CD4-positive, alpha-beta T cell treated with Interleukin-6 at 100 ng/mL for 8 hours (primary cell): ENCODE measurements around the gene MEGF10.
"Not testable (repeated sequence)": the region's sequence is repeated elsewhere in the genome, so short reads cannot be mapped to it uniquely, and the experiment has no call there.

Experiments used
- DNase-seq: peaks from one replicate; pipeline ENCODE4 v3.0.0-alpha.2; 2020; ENCODE audit warnings: mixed read lengths, low spot score

Gene MEGF10

GRCh38 chr5:127298036-127298429 is 7.4 kb downstream of the MEGF10 start:
- DNase-seq: no peak

- DNase-seq: no peak
Observed at GRCh38 chr5:127298656-127299055, 8.1 kb downstream of the MEGF10 start.

DNA sequence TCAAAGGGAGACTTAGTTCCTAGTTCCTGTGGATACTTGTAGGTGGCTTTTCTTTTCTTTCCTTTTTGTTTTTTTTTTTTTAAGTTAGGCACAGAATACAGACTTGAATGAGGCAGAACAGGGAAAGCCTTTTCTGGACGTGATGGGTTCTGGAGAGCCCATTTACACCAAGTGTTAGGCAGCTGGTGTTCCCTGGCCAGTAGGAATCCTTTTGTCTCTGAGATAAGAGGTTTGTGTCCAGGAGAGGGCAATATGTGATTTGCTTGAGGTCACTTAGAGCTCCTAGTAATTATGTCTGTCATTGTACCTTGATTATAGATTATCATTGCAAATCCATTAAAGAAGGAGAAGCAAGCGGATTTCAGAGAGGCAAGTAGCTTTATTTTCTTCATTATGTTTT is 9.1 kb downstream of the MEGF10 start:
- DNase-seq: no peak

- no peak for DNase-seq
Observed at GRCh38 chr5:127302509-127302908, 11.9 kb downstream of the MEGF10 start.

GRCh38 chr5:127303404-127303803 is 12.8 kb downstream of the MEGF10 start:
- DNase-seq: no peak

- no peak for DNase-seq
Observed at GRCh38 chr5:127305493-127305892, 14.9 kb downstream of the MEGF10 start.

DNA sequence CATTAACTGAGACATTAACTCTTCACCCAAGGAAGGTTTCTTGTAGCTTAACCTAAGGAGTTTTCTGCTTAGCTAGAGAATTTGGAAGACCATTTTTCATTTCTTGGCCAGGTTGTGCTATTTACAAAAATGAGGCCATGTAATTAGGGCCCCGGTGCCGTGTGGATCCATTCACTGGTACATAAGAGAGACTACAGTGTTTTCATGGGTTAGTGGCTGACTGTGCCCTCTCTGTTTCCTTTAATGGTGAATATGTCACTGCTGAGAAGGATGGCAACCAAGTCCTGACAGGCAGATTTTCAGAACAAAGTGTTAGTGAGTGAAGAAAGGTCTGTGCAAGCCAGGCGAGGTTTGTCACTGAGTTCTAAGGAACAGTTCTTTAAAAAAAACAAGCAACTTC is 15.4 kb downstream of the MEGF10 start:
- DNase-seq: no peak

GRCh38 chr5:127306647-127307046 is 16.1 kb downstream of the MEGF10 start:
- no peak for DNase-seq

DNA sequence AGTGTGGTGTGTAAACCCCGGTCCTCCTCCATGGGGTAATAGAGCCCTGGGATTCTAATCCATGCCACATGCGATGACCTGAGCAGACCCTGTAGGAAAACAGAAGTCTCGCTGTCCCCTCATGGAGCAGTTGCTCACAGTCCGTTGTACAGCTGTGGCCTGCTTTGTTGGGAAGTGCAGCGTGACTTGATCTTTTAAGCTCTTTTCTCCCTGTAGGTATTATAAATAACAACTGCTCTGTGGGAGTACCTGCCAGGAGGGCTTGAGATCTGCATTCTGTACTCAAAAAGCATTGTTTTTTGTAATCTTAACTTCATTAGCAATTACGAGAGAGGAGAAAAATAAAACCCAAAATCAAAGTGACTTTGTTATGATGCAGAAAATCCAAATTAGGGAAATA is 17.3 kb downstream of the MEGF10 start:
- DNase-seq: no peak

DNA sequence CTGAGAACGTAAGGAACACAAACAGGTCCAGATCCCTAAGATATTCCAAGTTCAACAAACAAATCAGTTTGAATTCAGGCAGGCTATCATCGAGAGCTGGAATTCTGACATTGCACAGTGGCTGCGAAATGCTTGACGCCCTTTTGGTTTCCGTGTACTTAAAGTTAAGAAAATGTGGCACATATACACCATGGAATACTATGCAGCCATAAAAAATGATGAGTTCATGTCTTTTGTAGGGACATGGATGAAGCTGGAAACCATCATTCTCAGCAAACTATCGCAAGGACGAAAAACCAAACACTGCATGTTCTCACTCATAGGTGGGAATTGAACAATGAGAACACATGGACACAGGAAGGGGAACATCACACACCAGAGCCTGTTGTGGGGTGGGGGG is 17.7 kb downstream of the MEGF10 start:
- not testable (repeated sequence) for DNase-seq

DNA sequence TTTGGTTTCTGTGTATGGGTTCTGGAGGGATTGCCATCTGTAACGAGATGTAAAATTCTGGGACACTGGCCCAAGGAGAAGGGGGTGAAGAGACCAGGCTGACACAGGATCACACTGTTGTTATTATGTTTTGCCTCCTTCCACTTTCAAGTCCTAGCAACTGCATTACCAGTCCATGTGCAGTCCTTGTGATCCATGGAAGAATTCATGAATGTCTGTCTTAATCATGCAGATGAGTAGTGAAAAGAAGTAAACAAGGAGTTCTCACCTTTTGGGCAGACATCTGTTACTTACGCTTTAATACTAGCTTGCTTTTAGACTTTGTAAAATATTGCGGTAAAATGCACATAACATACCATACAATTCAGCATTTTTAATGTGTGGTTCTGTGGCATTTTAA is 18.3 kb downstream of the MEGF10 start:
- DNase-seq: no peak

- no peak for DNase-seq
Observed at GRCh38 chr5:127311349-127311748, 20.8 kb downstream of the MEGF10 start.

DNA sequence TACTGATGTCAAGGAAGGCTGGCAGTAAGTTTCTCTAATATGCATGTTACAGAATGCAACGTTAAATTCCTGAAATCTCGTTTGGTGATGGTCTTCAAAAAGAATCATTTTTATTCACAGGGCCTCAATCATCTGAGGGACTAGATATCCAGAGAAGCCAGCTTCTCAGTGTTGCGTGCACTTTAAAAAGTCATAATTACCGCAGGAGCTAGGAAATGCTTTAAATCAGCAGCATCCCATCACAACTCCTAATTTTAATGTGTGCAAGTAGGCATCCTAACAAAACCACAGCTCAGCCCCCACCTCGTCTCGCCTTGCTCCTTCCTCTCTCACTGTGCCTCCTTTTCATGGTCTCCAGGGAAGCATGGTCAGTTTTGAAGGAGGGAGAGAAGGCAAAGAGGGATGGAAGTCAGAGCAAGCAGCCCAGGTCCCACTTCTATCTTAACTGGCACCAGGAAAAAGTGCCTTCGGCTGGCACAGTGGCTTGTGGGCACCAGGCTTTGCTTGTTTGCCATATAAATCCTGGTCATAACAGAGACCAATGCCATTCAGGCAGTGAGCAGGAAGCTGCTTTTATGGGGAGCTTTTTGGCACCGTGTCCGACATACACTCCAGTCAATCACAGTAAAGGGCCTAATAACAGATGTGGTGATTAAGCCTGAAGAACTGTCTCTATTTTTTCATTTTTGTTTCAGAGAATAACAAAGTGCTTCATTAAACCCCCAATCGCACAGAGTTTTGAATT is 21.4 kb downstream of the MEGF10 start:
- DNase-seq: no peak

DNA sequence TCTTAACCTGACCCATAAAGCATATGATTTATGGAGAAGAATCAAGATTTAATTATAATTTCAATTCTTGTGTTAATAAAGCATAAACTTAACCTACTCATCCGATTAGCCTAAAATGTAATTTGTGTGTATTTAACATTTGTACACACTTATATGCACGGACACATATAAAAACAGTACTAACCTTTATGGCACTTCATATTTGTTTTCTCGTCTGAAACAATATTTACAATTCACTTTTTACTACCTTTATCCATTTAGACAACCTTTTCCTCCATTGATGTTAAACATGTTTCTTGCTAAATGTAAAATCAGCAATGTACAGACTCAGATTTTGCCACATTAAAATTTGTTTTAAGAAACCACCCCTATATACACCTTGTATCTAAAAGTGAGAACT is 22.8 kb downstream of the MEGF10 start:
- no peak for DNase-seq

DNA sequence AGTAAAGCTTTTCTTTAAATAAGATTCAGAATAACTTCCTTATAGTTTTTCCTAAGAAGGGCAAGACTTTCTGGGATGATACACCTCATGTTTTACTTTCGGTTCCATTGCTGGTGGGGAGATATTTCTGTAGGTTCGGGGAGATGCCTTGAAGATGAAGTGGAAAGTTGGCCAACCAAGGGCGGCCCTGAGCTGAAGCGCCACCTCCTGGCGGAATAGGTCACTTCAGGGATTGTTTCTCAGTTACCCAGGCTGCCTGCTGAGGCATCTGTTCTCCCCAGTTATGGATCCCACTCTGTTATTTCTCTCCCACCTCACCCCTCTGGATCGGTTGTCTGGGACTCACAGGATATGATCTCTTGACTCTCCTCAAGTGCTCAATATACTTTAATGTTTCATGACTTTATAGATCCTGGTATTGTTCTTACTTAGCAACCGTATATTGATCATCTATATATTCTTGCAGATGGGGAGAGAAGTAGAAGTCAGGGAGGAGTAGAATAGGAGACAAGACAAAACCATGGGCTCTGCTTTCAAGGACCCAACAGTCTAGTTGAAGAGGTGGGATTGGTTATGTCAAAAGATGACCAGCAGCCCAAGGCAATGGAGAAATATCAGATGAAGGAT is 23.4 kb downstream of the MEGF10 start:
- DNase-seq: peak; percentile 50

DNA sequence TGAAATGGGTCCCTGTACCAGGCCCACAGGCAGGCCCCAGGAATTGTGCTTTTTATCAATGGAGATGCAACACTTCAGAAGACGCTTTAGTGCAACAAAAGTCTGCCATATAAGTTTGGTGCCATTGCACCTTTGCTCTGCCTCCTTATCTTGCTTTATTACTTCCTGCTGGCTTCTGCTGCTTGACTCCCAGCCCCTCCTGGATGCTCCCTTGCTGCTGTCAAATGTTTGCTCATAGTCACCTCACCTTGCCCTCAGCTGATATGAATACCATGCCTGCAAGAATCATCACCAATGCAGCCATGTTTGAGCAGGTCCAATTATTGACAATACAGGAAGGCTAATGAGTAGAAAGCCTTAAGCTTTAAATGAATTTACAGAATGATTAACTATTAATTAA is 25.4 kb downstream of the MEGF10 start:
- DNase-seq: no peak

- not testable (repeated sequence) for DNase-seq
Observed at GRCh38 chr5:127317385-127317784, 26.8 kb downstream of the MEGF10 start.

DNA sequence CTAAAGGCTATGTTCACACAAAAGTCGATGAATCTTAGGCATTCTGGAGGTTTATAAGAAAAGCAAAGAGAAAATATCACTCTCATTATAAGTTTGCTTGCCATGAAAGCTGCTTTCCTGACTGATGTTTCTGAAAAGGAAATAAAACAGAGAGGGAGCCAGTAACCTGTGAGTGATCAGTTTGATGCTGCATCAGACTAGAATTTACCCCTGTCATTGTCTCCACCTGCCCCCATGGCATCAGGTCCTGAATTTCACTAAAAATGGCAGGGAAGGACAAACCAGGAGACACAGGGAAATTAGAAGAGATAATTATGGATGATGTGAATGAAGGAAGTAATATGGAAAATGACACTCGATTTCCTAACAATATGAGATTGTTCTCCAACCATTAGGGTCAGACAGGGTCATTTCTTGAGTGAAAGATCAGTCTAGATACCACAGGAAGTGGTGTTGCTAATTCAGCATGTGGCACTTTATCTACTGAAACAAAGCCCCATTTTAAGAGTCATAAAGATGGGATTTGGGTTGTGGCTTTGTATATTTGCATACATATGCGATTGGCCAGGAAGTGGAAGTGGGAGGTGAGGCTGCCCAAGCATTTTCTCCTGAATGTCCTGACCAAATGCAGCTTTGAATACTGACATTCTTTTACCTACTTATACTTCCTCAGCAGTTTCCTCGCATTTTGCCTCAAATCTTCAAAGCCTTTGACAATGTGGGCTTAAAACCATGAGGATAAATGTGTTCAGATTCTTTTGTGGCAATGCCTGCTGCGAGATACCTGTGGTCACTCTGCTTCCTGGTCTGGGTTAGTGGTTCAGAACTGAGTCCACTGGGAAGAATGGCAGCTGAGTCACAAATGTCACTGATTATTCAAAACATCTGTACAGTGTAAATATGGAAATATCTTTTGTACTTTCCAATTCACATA is 29.7 kb downstream of the MEGF10 start:
- no peak for DNase-seq

GRCh38 chr5:127321465-127321864 is 30.9 kb downstream of the MEGF10 start:
- no peak for DNase-seq

DNA sequence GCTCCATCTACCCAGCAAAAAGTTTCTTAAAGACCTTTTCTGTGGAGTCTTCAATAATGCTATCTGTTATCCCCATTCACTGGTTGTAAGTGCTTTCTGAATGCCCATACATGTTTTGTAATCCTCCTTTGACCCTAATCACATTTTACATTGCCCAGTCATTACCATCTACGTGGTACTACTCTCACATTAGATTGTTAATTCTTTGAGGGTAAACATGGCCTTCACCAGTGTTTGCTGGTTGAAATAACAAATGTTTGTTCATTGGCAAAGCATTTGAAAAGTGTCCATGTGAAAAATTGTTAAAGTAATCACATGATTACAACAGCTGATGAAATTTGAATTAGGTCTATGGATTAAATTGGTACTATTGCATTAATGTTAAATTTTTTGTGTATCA is 31.8 kb downstream of the MEGF10 start:
- DNase-seq: no peak

- DNase-seq: no peak
Observed at GRCh38 chr5:127324756-127325155, 34.2 kb downstream of the MEGF10 start.

GRCh38 chr5:127326431-127326830 is 35.8 kb downstream of the MEGF10 start:
- DNase-seq: no peak
